Suppressor macrophage treated with lipopolysaccharide for 4 hours (primary cell): ENCODE measurements around the gene MYH6.
A peak's percentile ranks its signal among the peaks of the same experiment; 100 is the strongest.
"Not testable (repeated sequence)": the region's sequence is repeated elsewhere in the genome, so short reads cannot be mapped to it uniquely, and the experiment has no call there.

Experiments used
- DNase-seq: peaks from one replicate; pipeline ENCODE4 v3.0.0-alpha.2; 2020

The MYH6 gene

DNA sequence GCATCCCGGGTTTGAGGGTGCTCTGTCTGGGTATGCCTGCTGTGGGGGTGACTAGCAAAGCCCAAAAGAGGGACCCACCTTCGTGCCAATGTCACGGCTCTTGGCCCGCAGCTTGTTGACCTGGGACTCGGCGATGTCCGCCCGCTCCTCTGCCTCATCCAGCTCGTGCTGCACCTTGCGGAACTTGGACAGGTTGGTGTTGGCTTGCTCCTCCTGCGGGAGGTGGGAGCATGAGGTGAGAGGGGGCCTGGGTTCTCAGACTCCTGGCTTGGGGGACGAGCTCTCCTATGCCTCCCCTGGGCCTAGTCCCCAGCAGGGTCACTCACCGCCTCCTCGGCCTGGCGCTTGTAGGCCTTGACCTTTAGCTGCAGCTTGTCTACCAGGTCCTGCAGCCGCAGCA is 5.6 kb upstream of the MYH6 start:
- DNase-seq, result no peak

DNA sequence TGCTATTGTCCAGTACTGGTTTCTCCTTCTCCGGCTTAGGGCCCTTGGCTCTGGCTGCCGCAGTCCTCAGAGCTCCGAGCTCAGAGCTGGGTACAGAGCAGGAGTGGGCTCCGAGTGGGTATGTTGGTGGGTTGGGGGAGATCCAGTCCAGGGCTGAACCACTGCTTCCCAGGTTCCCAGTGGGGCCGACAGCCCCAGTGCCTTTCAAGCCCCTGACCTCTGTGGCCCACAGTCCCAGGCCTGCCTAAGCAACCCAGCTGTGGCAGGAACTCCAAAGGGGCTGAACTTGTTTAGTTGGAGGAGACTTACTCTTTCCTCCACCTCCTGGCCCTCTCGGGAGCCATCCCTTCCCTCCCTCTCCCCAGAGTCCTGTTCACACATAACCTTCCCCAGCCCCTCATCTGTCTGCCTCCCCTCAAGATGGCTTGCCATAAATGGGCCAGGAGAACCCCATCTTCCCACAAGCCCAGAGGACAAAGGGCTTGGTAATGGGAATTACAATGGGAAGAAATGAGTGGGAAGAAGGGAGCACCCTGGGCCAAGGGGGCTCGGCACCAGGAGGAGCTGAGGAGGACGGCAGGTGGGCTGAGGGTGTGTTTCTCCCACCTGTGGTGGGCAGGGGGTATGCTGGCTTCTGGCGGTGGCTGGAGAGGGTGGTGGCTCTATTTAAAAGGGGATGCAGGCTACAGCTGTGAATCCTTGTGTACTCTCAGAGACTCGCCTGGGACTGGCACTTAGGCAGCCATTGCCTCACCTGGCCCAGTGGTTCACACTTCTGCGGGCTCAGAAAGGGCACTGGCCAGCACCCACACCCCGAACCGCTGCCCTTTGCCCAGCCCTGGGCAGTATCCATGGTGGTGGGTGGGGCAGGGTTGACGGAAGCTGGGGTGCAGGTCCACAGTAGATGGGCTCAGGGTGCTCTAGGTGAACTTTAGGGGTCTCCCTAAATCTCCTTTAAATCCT is 3.8 kb upstream of the MYH6 start:
- no peak for DNase-seq

DNA sequence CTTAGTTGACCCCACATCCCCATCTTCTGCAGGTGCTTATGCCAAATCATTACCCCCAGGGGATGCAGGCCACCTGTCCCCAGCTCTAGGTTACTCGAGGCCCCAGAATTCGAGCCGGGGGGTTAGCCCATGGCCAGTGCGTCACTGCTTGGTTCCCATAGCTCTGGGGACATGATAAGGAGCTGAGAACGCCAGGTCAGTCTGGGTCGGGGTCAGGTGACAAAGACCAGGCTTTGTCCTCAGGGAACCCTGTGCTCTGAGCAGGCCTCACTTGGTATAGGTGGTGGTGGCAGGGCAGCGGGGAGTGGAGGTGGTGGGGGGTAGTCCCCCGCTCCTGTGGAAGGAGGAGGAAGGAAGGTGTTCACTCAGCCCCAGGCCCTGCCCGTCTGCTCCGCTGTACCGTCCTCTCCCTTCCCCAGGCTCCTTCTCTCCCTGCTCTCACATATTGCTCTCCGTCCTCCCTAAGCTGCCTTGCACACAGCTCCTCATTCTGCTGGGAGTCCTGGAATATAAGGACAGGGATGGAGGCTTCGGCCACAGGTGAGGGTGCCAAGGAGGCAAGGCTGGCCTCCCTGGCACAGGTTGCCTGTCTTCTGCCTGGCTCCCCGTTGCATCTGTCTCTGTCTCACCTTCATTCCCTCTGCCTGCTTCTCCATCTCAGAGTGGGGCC is 2.0 kb upstream of the MYH6 start:
- no peak for DNase-seq

- DNase-seq, result no peak
These were observed 1.4 kb upstream of the MYH6 start for GRCh38 chr14:23409475-23409874.

DNA sequence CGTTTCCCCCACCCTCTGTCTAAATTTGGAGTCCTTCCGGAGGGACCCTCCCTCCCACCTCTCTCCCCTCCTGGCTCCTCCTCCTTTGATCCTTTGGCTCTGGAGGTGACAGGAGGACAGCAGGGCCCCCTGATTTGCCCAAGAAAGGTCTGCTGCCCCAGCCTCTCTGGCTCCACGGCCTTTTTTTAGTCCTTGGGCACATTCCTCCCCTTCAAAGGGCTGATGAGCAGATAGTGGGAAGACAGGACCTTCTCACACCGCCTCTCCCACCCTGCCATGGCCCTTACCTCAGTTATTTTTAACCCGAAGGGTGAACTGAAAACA is 196 bp upstream of the MYH6 start:
- no peak for DNase-seq

- no peak for DNase-seq
These were observed 1.2 kb downstream of the MYH6 start for GRCh38 chr14:23406725-23407355.

DNA sequence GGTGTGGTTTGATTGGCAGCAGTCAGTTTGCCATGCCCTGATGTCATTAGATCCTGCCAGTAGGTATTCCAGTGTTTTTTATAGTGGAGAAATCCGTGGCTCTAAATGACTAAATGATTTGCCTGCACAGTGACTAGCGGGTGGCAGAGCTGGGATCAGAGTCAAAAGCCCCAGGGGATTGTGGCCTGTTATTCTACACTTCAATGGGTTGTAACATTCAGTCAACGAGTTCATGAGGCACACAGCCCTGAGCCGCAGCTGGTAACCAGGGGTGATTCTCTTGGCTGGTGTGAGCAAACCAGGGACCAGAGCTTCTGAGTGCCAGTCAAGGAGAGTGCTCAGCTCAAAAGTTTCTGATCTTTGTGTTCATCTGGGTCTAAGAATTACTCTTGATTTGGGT is 1.8 kb downstream of the MYH6 start:
- DNase-seq, result no peak

GRCh38 chr14:23405516-23406025 is 2.5 kb downstream of the MYH6 start:
- DNase-seq, result no peak

DNA sequence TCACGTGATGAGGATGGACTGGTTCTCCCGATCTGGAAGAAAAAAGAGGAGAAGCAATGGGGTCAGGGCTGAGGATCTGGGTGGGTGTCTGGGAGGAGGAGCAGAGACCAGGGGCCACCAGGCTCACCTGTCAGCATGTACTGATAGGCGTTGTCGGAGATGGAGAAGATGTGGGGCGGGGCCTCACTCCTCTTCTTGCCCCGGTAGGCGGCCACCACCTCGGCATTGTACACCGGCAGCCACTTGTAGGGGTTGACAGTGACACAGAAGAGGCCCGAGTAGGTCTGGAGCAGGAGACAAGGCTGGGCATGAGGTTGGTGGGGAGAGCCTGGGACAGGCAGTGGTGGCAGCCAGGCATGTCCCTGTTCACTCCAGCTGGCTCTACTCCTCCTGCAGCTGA is 3.0 kb downstream of the MYH6 start:
- no peak for DNase-seq

DNA sequence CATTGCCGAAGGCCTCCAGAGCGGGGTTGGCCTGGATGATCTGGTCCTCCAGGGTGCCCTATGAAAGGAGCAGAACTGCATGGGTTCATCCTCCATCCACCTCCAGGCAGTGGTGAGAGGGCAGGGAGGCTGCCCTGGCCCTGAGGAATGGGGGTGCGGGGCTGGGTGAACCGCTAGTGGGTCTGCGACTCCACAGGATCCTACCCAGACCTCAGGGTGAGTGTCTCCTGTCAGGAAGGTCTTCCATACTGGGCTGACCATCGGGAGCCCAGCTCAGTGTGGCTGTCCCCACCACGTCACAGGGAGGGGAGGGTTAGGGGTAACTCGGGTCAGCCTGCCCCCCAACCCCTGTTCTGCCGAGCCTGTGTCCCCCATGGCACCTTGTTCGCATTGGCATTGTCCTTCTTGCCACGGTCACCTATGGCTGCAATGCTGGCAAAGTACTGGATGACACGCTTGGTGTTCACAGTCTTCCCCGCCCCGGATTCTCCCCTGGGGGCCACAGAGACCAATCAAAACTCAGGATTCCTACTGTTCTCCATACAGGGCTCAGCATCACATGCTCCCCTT is 3.7 kb downstream of the MYH6 start:
- no peak for DNase-seq

DNA sequence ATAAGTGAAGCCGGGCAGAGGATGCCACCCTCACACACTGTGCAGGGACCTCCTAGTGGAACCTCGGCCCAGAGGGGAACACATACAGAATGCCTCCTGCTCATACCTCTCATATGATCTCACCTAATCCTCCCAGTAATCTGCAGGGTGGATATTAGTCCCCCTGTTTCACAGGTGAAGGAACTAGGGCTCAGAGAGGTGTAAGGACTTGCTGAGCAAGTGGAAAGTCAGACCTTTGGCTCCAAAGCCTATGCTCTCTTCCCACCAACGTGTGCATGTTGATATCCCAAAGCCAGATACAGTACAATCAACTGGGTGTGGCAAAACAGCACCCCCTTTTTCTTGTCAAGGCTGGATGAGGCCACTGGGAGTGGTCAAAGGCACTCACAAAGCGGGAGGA is 4.2 kb downstream of the MYH6 start:
- DNase-seq, result no peak

DNA sequence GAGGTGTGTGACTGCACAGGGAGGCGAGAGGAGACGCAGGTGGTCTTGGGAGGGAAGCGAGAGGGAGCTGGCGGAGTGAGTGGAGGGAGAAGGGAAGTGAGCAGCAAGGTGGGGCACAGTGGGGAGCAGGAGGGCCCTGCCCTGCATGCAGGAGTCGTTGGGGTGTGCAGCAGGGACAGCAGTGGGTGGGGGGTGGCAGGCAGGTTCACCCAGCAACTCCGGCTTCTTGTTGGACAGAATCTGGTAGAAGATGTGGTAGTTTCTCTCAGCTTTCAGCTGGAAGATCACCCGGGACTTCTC is 5.0 kb downstream of the MYH6 start:
- DNase-seq, result no peak

GRCh38 chr14:23402296-23403138 is 5.6 kb downstream of the MYH6 start:
- DNase-seq, result no peak

- DNase-seq, result peak; percentile 29
These were observed 6.8 kb downstream of the MYH6 start for GRCh38 chr14:23401291-23401690.

DNA sequence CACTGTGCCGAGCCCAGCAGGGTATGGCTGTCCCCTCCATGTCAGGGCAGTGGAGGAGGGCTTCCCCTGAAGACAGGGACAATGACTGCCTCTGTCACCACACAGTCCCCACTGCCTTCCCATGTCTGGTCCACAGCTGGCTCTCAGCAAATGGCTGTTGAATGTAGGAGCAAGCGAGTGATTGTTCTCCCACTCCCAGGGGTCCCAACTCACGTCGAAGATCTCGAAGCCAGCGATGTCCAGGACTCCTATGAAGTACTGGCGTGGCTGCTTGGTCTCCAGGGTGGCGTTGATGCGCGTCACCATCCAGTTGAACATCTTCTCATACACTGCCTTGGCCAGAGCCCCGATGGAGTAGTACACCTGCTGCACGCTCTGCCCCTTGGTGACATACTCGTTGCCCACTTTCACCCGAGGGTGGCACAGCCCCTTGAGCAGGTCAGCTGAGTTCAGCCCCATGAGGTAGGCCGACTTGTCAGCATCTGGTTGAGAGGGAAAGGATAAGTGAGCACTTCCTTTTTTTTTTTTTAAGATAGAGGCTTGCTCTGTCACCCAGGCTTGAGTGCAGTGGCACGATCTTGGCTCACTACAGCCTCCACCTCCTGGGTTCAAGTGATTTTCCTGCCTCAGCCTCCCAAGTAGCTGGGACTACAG is 7.5 kb downstream of the MYH6 start:
- DNase-seq, result peak; percentile 12

GRCh38 chr14:23399591-23399990 is 8.5 kb downstream of the MYH6 start:
- DNase-seq, result no peak

GRCh38 chr14:23399136-23399535 is 8.9 kb downstream of the MYH6 start:
- no peak for DNase-seq

GRCh38 chr14:23398348-23398747 is 9.7 kb downstream of the MYH6 start:
- no peak for DNase-seq

GRCh38 chr14:23396781-23397407 is 11.2 kb downstream of the MYH6 start:
- DNase-seq, result no peak

- DNase-seq, result no peak
These were observed 11.9 kb downstream of the MYH6 start for GRCh38 chr14:23396126-23396525.

- no peak for DNase-seq
These were observed 15.5 kb downstream of the MYH6 start for GRCh38 chr14:23392613-23393012.

DNA sequence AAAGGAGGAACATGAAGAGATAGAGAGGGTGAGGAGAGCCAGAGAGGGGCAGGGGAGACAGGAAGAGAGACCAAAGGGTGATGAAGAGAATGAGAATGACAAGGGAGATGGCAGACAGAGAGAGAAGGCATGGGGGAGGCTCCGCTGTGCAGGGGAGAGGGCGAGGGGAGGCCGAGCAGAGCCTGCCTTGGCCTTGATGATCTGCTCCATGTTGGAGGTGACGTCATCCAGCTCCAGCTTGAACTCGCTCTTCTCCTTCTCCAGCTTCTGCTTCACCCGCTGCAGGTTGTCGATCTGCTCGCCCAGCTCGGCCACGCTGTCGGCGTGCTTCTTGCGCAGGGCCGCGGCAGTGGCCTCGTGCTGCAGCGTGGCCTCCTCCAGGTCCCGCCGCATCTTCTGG is 18.2 kb downstream of the MYH6 start:
- DNase-seq, result not testable (repeated sequence)
